Naive B cell (primary cell): ENCODE data around the gene MTOR. TPM values are rescaled to one million over a fixed set of nuclear protein-coding genes. Genes with fewer than 3 reads are reported as not detected.

Source experiments
- ATAC-seq, 2 donors: fragments of 150-1000 bp; cut with Tn5 transposase; 2 replicates each; pipeline ENCODE4 v1.10.0; 2021; ENCODE audit warnings: low read depth in 2 of 2, mild to moderate bottlenecking in 2 of 2, moderate library complexity in 2 of 2
- DNase-seq: peaks from one replicate; pipeline ENCODE4 v3.0.0; 2022
- H3K27ac Mint-ChIP-seq, 6 donors: one replicate each; pipeline ENCODE4 v1.8.0; 2020 to 2022; ENCODE audit warnings: mild to moderate bottlenecking in 6 of 6, mixed read lengths in 6 of 6, moderate library complexity in 5 of 6, inconsistent platforms in 2 of 6
- H3K27me3 Mint-ChIP-seq, 3 donors: one replicate each; pipeline ENCODE4 v1.8.0; 2021 to 2022; ENCODE audit warnings: mixed read lengths in 3 of 3, mild to moderate bottlenecking in 1 of 3
- H3K36me3 Mint-ChIP-seq, 2 donors: one replicate each; pipeline ENCODE4 v1.8.0; 2020 to 2022; ENCODE audit warnings: mixed read lengths in 2 of 2, inconsistent platforms in 1 of 2, mild to moderate bottlenecking in 1 of 2
- H3K4me1 Mint-ChIP-seq, 3 donors: one replicate each; pipeline ENCODE4 v1.8.0; 2020 to 2022; ENCODE audit warnings: mixed read lengths in 3 of 3, inconsistent platforms in 1 of 3, mild to moderate bottlenecking in 1 of 3, moderate library complexity in 1 of 3
- H3K4me3 Mint-ChIP-seq, 8 donors: one replicate each; pipeline ENCODE4 v1.8.0; 2020 to 2022; ENCODE audit warnings: mild to moderate bottlenecking in 8 of 8, mixed read lengths in 8 of 8, moderate library complexity in 8 of 8, inconsistent platforms in 2 of 8
- H3K9me3 Mint-ChIP-seq, 7 donors: one replicate each; pipeline ENCODE4 v1.8.0; 2020 to 2022; ENCODE audit warnings: mixed read lengths in 7 of 7, mild to moderate bottlenecking in 5 of 7, inconsistent platforms in 2 of 7, moderate library complexity in 1 of 7
- polyA plus RNA-seq, 6 donors: library from polyadenylated mRNA; unstranded; fragments of 300-500 nt; fragmentation: Illumina TruSeq; gene quantifications; one replicate each; pipeline ENCODE4 v1.2.3, GENCODE V29; 2021; ENCODE audit warnings: low read depth in 6 of 6

The MTOR gene
- polyA plus RNA-seq, 6 donors from 2014 or later = 0.88 to 10.3 (median 4.6) TPM

DNA sequence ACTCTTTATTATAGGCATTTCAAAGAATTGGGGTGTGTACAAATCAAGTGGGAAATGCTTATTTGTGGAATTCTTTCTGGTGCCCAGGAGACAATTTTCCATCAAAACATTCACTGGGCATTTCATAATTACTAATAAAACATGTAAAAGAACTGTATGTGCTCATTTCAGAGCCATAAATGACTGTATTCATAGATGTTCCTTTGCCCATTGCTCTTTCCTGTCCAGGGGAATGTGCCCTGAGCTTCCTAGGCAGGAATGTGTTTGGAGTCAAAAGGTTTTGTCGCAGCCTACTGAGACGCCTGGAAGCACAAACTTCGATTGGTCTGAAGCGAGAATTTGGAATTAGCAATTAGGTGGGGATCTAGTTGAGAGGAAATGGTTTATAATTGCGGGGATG lies 119.0 kb downstream of the MTOR start:
- H3K27ac Mint-ChIP-seq = peak overlapping the region in 3 of 6 donors; percentile 28 to 65 (median 62)
- no peak overlapping the region for H3K4me3 Mint-ChIP-seq
- no peak for DNase-seq
- H3K4me1 Mint-ChIP-seq = no peaks in the 10 kb centered on the region
- no peak for ATAC-seq
- no peaks in the 10 kb centered on the region for H3K27me3 Mint-ChIP-seq
- H3K36me3 Mint-ChIP-seq = peaks cover 26 to 33% of the 10 kb centered on the region in 2 donors
- no peaks in the 10 kb centered on the region for H3K9me3 Mint-ChIP-seq

DNA sequence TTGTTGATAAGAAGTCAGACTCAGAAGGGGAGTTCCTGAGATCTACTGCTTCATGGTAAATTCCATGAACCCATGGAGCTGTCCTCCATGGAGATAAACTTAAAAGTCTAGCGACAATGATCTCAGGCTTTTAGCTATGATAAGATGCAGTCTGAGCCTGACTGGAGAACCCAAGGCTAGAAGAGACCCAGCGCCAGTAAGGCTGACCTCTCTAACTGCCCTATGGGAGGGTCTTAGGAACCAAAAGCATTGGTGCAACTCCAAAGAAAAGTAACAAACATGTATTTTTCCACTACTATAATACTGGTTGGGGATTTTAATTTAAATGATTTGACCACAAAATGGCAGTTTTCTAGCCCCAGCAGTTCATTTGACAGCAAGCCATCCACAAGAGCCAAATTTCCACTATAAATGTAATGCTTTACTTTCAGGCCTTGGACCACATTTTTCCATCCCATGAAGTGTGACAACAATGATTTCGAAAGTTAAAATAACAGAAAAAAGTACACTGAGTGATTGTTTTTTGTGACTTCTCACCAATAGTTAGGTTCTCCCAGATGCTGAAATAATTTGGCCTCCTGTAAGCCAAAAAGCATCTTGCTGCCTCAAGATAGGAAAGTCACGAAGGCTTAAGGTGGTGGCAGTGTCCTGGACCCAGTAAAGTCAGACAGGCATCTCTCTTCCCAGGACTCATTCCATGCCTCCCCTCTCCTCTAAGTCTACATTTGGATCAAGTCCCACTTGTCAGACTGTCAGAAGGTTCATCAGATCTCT lies 119.5 kb downstream of the MTOR start:
- peak overlapping the region in 1 of 6 donors; percentile 62 for H3K27ac Mint-ChIP-seq
- DNase-seq (no peak), ATAC-seq (no peak)
- H3K27me3 Mint-ChIP-seq = no peaks in the 10 kb centered on the region
- no peak overlapping the region for H3K4me3 Mint-ChIP-seq
- H3K9me3 Mint-ChIP-seq = no peaks in the 10 kb centered on the region
- H3K36me3 Mint-ChIP-seq = peaks cover 23 to 32% of the 10 kb centered on the region in 2 donors
- no peaks in the 10 kb centered on the region for H3K4me1 Mint-ChIP-seq

DNA sequence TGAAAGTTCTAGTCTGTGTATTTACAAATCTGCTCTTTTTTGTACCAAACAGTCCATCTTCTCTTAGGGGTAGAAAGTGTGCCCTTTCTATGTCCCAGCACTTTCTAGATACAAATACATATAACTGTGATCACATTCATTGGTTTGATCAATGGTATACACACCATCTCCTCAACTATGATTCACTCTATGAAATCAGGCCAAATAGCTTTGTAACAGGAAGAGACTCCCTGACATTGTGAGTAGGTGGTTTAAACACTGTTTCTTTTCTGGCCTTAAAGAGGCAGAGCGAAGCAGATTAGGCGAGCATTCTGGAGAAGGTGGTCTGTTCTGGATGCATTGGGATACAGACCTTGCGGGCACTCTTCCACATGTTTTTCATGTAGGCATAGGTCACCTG lies 123.4 kb downstream of the MTOR start:
- no peaks in the 10 kb centered on the region for H3K4me1 Mint-ChIP-seq
- no peaks in the 10 kb centered on the region for H3K9me3 Mint-ChIP-seq
- H3K27me3 Mint-ChIP-seq = no peaks in the 10 kb centered on the region
- peak overlapping the region in 1 of 6 donors; percentile 48 for H3K27ac Mint-ChIP-seq
- H3K36me3 Mint-ChIP-seq = peaks cover 9 to 18% of the 10 kb centered on the region in 2 donors
- no peak for ATAC-seq
- H3K4me3 Mint-ChIP-seq = no peak overlapping the region
- no peak for DNase-seq

DNA sequence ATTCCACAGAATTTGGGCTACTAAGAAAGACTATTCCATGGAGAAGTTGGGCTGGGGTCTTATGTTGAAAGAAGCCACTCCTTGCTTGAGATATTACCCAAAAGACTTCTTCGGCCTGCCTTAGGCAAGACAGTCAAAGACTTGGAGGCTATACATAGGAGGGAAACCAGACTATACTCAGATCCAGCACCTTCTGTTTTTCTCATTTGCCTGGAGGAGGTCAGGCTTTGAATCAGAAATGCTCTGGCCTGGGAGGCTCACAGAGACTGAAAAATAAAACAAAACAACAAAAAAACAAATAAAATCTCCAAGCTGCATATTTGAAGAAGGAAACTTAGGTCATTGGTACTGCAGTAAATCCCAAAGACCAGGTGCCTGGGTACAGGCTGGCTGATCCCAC lies 124.3 kb downstream of the MTOR start:
- ATAC-seq = no peak
- DNase-seq = no peak
- H3K36me3 Mint-ChIP-seq = peaks cover 9% of the 10 kb centered on the region in 2 donors
- no peaks in the 10 kb centered on the region for H3K4me1 Mint-ChIP-seq
- no peaks in the 10 kb centered on the region for H3K27me3 Mint-ChIP-seq
- peak overlapping the region in 1 of 6 donors; percentile 53 for H3K27ac Mint-ChIP-seq
- H3K4me3 Mint-ChIP-seq = no peak overlapping the region
- no peaks in the 10 kb centered on the region for H3K9me3 Mint-ChIP-seq

DNA sequence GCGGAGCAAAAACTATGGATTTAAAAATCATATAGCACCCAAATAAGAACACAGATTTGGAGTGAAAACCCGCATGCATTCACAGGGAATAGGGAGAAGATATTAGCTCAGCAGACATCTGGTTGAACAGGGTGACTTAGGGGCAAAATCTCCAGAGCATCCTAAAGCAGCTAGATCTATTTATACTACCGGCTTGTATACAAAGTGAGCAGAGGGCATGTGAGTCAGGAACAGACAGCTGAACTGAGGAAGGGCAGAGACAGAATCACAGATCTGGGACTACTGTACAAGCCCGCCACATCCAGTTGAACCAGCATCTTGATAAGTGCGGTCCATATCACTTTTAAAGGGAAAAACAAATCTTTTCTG lies 127.5 kb downstream of the MTOR start:
- no peaks in the 10 kb centered on the region for H3K27me3 Mint-ChIP-seq
- H3K27ac Mint-ChIP-seq = no peak overlapping the region
- ATAC-seq = no peak
- no peaks in the 10 kb centered on the region for H3K4me1 Mint-ChIP-seq
- H3K4me3 Mint-ChIP-seq = no peak overlapping the region
- no peaks in the 10 kb centered on the region for H3K9me3 Mint-ChIP-seq
- no peak for DNase-seq
- H3K36me3 Mint-ChIP-seq = peaks cover 21 to 25% of the 10 kb centered on the region in 2 donors

DNA sequence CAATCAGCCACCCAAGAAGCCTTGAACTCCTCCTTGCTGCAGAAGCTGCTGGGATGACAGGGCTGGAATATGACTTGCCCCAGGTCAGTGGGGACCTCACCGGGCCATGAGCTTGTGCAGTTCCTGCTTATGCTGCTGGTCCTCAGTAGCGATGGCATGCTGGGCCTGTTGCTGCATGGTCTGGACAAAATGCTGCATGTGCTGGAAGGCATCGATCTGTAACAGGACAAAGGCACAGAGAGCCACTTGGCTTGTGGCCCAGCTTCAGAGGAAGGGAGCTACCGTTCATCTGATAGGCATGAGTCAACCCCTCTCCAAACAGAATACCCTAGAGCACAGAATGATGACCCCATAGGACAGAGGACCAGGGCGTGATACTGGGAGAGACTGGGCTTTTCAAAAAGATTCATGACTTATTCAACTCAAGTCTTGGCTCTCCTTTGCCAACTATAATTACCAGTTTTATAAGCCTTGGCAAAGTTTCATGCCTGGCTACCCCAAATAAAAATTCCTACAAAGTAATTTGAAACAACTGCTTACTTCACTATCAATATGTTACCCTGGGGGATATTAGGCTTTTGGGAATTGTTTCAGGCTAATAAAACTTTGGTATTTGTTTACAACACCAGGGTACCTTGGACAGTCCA lies 128.0 kb downstream of the MTOR start:
- no peaks in the 10 kb centered on the region for H3K4me1 Mint-ChIP-seq
- H3K4me3 Mint-ChIP-seq = no peak overlapping the region
- H3K9me3 Mint-ChIP-seq = no peaks in the 10 kb centered on the region
- no peaks in the 10 kb centered on the region for H3K27me3 Mint-ChIP-seq
- peaks cover 26 to 30% of the 10 kb centered on the region in 2 donors for H3K36me3 Mint-ChIP-seq
- no peak overlapping the region for H3K27ac Mint-ChIP-seq
- ATAC-seq = no peak
- DNase-seq = no peak

DNA sequence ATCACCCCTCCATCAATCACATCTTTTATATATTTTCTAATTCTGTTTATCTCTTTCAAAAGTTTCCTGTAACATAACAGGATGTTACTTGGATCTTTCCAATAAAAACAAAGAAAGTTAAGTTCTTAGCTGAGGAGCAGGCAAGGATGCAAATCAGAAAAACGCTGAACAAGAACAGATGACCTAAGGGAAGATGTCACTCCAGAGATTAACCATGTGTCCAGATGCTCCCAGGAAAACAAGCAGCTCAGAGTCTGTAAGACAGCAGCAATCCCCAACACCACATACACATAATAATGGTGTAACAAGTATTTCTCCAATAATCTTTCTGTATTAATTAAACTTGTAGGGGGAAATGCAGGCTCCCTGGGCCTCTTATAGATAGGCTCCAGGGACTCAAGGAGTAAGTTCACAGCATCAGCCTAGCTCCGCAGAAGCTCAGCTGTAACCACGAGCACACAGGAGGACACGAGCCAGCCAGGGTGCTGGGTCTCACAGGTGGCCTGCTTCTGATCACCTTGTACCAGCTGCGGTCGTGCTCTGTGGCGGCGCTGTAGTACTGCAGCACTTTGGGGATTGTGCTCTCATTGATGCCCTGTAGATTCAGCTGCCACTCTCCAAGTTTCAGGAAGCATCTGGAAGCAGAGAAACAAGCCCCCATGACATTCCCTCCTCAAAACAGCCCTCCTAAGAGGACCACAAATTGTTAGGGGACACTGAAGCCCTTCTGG lies 129.6 kb downstream of the MTOR start:
- H3K4me3 Mint-ChIP-seq = no peak overlapping the region
- H3K27ac Mint-ChIP-seq = peak overlapping the region in 3 of 6 donors; percentile 34 to 82 (median 69)
- H3K9me3 Mint-ChIP-seq = no peaks in the 10 kb centered on the region
- DNase-seq (no peak), ATAC-seq (no peak)
- no peaks in the 10 kb centered on the region for H3K27me3 Mint-ChIP-seq
- no peaks in the 10 kb centered on the region for H3K4me1 Mint-ChIP-seq
- peaks cover 27 to 33% of the 10 kb centered on the region in 2 donors for H3K36me3 Mint-ChIP-seq

DNA sequence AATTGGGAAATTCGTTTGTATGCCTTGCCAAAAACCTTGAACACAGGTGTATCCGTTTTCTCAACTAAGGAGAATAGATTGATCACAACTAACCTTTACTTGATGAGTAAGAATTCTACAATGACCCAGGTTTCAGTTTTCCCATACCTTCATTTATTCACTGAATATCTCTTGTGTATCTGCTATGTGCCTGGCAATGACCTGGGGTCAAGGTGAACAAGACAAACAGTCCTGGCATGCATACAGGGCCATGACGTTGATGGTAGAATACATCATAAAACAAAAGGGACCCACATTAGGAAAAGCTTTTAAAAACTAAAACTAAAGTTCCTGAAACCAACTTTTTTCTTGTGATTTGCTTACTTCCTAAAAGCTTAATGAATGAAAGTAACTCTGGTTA lies 130.5 kb downstream of the MTOR start:
- H3K27ac Mint-ChIP-seq = peak overlapping the region in 1 of 6 donors; percentile 53
- H3K9me3 Mint-ChIP-seq = no peaks in the 10 kb centered on the region
- peaks cover 33 to 42% of the 10 kb centered on the region in 2 donors for H3K36me3 Mint-ChIP-seq
- ATAC-seq = no peak
- no peak for DNase-seq
- H3K4me3 Mint-ChIP-seq = no peak overlapping the region
- H3K27me3 Mint-ChIP-seq = no peaks in the 10 kb centered on the region
- H3K4me1 Mint-ChIP-seq = no peaks in the 10 kb centered on the region

DNA sequence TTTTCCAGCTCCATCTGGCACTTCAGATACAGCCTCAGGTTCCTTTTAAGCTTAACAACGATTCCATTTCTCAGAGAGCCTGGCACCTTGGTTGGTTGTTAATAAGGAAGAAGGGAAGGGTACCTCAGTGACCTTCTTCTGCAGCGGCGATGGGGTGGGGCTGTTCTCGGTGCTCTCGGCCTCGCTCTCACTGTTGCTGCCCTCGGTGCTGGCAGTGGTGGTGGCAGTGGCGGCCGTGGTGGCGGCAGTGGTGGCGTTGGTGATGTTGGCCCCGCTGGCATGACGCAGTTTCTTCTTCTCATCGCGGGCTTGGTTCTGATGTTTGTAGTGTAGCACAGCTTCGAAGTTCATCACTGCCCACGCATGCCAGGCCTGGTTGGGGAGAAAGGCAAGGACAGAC lies 131.9 kb downstream of the MTOR start:
- no peaks in the 10 kb centered on the region for H3K9me3 Mint-ChIP-seq
- DNase-seq = no peak
- H3K4me3 Mint-ChIP-seq = no peak overlapping the region
- H3K36me3 Mint-ChIP-seq = peaks cover 40 to 50% of the 10 kb centered on the region in 2 donors
- ATAC-seq = no peak
- no peaks in the 10 kb centered on the region for H3K4me1 Mint-ChIP-seq
- peak overlapping the region in 1 of 6 donors; percentile 65 for H3K27ac Mint-ChIP-seq
- H3K27me3 Mint-ChIP-seq = no peaks in the 10 kb centered on the region

DNA sequence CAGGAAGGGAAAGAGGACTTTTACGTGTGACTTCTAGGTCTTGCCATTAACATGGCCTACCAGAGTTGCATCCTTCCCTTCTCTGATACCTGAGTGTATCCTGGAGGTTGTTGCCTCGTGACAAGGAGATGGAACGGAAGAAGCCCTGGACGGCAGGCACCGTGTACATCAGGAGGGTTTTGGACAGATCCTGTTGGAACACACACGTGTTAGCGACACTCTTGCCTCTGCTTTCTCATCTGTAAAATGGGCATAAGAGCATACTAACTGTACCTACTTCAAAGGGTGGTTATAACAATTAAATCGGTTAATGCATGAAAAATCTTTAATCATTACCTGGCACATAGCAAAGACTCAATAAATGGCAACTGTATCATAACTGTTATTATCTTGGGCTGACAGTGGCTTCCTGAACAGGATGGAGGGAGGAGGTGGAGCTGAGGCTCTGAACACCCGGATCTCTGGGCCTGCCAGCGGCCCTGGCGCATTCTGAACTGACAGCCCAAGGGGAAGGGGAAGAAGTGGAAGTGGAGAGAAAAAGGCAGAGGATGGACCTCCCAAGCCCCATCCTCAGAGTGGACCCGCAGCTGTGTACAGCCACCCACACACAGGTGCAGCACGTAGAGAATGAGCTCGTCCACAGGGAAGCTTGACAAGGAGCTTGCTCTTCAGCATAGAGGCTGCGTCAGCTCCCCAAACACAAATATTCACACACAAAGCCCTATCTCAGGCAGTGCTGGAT lies 132.5 kb downstream of the MTOR start:
- peaks cover 44% of the 10 kb centered on the region in 2 donors for H3K36me3 Mint-ChIP-seq
- H3K9me3 Mint-ChIP-seq = no peaks in the 10 kb centered on the region
- DNase-seq (no peak), ATAC-seq (no peak)
- H3K27ac Mint-ChIP-seq = peak overlapping the region in 2 of 6 donors; percentile 37 to 49
- no peaks in the 10 kb centered on the region for H3K4me1 Mint-ChIP-seq
- H3K27me3 Mint-ChIP-seq = no peaks in the 10 kb centered on the region
- H3K4me3 Mint-ChIP-seq = peak overlapping the region in 1 of 8 donors; percentile 53

DNA sequence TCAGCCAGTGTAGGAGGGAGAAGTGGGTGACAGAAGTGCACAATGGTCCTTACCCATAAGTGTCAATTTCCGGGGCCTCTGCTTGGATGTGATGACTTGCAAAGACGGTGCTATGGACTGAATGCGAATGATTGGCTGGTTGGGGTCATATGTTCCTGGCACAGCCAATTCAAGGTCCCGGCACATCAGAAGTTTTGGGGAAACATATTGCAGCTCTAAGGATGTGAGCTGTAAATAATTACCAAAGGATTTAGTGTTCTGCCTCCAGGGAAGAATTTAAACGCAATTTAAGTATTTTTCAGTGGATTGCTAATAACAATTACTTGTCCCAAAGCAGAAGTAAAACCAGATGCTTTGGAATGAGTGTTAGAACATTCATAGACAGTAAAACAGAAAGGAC lies 135.8 kb downstream of the MTOR start:
- no peak for ATAC-seq
- no peaks in the 10 kb centered on the region for H3K9me3 Mint-ChIP-seq
- peaks cover 42 to 43% of the 10 kb centered on the region in 2 donors for H3K36me3 Mint-ChIP-seq
- H3K4me3 Mint-ChIP-seq = no peak overlapping the region
- H3K4me1 Mint-ChIP-seq = no peaks in the 10 kb centered on the region
- H3K27me3 Mint-ChIP-seq = no peaks in the 10 kb centered on the region
- peak overlapping the region in 1 of 6 donors; percentile 49 for H3K27ac Mint-ChIP-seq
- no peak for DNase-seq

DNA sequence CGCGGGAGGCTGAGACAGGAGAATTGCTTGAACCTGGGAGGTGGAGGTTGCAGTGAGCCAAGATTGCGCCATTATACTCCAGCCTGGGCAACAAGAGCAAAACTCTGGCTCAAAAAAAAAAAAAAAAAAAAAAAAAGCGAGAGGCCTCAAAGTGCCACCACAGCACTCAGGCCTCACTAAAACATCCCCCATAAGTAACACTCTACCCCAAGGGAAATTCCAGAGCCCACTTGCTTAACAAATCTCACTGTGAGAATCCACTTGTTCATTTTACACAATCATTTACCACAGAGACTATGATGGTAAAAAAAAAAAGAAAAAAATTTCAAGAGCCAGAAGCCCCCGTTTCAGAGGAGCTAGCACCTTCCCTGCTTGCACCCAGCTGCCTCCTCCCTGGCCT lies 136.4 kb downstream of the MTOR start:
- H3K4me1 Mint-ChIP-seq = no peaks in the 10 kb centered on the region
- ATAC-seq = no peak
- peaks cover 41 to 43% of the 10 kb centered on the region in 2 donors for H3K36me3 Mint-ChIP-seq
- no peaks in the 10 kb centered on the region for H3K27me3 Mint-ChIP-seq
- H3K27ac Mint-ChIP-seq = no peak overlapping the region
- H3K9me3 Mint-ChIP-seq = no peaks in the 10 kb centered on the region
- no peak overlapping the region for H3K4me3 Mint-ChIP-seq
- DNase-seq = no peak

DNA sequence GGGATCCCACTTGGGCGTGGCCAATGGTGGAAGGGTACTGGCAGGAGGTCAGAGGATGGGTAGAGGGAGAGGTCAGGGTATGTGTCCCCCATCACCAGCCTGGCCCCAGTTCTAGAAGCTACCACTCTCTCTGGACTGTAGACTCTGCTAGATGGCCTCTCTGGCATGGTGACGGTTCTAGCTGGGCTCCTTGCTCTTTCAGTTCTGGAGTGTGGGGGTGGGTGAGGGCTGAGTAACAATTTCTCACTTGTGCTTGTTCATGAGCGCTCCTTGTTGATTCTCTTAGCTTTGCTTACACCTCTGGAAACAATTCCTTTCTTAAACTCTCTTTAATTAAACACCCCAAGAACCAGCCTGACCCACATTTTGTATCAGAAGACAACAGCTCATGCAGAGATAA lies 137.4 kb downstream of the MTOR start:
- DNase-seq (no peak), ATAC-seq (no peak)
- Mint-ChIP-seq H3K4me3 (no peak overlapping the region), H3K36me3 (peaks cover 32 to 38% of the 10 kb centered on the region in 2 donors), H3K27me3 (no peaks in the 10 kb centered on the region), H3K27ac (peak overlapping the region in 1 of 6 donors; percentile 58), H3K9me3 (no peaks in the 10 kb centered on the region), H3K4me1 (no peaks in the 10 kb centered on the region)
